ENCODE measurements around the gene ZBTB39.

Gene ZBTB39

DNA sequence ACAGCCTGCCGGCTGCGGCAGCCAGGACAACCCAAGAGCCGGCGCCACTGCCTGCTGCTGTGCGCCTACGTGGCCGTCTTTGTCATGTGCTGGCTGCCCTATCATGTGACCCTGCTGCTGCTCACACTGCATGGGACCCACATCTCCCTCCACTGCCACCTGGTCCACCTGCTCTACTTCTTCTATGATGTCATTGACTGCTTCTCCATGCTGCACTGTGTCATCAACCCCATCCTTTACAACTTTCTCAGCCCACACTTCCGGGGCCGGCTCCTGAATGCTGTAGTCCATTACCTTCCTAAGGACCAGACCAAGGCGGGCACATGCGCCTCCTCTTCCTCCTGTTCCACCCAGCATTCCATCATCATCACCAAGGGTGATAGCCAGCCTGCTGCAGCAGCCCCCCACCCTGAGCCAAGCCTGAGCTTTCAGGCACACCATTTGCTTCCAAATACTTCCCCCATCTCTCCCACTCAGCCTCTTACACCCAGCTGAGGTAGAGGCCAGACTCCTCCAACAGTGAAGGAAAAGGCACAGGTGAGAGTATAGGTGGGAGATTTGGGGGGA lies 10.3 kb downstream of the ZBTB39 start:
- POLR2A ChIA-PET (ENCODE audit: low non-redundant PET): no interaction called here
- DNase-seq (ENCODE audit: low spot score): no peak
- CTCF ChIA-PET: no interaction called here

DNA sequence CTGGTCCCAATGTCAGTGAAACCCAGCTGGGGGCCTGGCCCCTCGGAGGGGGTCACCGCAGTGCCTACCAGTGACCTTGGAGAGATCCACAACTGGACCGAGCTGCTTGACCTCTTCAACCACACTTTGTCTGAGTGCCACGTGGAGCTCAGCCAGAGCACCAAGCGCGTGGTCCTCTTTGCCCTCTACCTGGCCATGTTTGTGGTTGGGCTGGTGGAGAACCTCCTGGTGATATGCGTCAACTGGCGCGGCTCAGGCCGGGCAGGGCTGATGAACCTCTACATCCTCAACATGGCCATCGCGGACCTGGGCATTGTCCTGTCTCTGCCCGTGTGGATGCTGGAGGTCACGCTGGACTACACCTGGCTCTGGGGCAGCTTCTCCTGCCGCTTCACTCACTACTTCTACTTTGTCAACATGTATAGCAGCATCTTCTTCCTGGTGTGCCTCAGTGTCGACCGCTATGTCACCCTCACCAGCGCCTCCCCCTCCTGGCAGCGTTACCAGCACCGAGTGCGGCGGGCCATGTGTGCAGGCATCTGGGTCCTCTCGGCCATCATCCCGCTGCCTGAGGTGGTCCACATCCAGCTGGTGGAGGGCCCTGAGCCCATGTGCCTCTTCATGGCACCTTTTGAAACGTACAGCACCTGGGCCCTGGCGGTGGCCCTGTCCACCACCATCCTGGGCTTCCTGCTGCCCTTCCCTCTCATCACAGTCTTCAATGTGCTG lies 11.0 kb downstream of the ZBTB39 start:
- POLR2A ChIA-PET (ENCODE audit: low non-redundant PET): no interaction called here
- no peak for DNase-seq (ENCODE audit: low spot score)
- H3K27ac ChIP-seq: no peak overlapping the region
- TF ChIP-seq, protein P1, sequence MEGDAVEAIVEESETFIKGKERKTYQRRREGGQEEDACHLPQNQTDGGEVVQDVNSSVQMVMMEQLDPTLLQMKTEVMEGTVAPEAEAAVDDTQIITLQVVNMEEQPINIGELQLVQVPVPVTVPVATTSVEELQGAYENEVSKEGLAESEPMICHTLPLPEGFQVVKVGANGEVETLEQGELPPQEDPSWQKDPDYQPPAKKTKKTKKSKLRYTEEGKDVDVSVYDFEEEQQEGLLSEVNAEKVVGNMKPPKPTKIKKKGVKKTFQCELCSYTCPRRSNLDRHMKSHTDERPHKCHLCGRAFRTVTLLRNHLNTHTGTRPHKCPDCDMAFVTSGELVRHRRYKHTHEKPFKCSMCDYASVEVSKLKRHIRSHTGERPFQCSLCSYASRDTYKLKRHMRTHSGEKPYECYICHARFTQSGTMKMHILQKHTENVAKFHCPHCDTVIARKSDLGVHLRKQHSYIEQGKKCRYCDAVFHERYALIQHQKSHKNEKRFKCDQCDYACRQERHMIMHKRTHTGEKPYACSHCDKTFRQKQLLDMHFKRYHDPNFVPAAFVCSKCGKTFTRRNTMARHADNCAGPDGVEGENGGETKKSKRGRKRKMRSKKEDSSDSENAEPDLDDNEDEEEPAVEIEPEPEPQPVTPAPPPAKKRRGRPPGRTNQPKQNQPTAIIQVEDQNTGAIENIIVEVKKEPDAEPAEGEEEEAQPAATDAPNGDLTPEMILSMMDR (conservative IDR thresholded peaks at IDR 0.05; ENCODE audit: low read depth): no peak
- CTCF ChIA-PET: interaction anchor here (0.5 to 1.5 kb wide), 3 partner anchors 19 to 155 kb away, joined by 3 to 4 read pairs (median 4); no protein-coding TSS in a partner anchor

More for the DNA sequence above, 10.3 kb downstream of the ZBTB39 start:
- TF ChIP-seq, protein P1 (conservative IDR thresholded peaks at IDR 0.05; ENCODE audit: low read depth): no peak
- H3K27ac ChIP-seq: no peak overlapping the region

DNA sequence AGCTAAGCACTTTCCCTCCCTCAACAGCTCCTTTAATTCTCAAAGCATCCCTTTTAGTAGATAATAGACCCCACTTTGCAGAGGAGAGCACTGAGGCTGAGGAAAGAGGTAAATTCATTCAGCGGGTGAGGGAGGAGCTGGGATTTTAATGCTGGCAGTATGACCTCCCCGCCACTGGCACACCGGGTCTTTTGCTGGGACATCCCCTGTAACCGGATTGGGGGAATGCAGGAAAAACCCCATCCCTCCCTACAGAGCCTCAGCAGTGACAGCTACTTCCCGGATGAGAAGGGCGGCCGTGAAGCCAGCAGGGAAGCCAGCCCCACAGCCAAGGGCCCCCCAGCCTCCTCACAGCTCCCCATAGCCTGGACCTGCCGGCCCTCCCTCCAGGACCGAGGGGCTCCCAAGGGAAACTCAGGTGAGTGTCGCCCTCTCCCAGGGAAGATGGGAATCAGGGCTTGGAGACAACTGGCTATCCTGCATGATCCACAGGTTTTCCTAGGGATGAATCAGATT lies 12.1 kb downstream of the ZBTB39 start:
- CTCF ChIA-PET: interaction anchor here (1.2 to 1.5 kb wide), 2 partner anchors 118 to 154 kb away, joined by 3 to 4 read pairs; no protein-coding TSS in a partner anchor
- DNase-seq (ENCODE audit: low spot score): no peak
- TF ChIP-seq, protein P1 (conservative IDR thresholded peaks at IDR 0.05; ENCODE audit: low read depth): no peak
- no peak overlapping the region for H3K27ac ChIP-seq
- POLR2A ChIA-PET (ENCODE audit: low non-redundant PET): no interaction called here

DNA sequence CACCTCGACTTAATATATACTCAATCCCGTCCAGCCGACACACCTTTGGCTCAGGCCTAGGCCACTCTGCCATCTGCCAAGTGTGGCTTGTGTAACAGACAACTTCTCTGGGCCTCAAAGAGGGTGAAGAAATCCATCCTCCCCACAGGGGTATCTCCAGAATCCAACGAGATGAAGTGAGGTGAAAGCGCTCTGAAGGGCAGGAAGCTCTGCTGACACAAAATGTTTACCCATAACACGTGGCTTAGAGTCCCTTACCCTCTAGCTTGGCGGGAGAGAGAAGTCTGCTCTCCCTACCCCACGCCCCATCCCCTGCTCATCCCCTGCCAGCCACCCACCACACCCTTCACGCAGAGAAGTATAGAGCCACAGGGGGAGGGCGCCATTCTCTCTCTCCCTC lies 13.0 kb downstream of the ZBTB39 start:
- no peak for DNase-seq (ENCODE audit: low spot score)
- TF ChIP-seq, protein P1 (conservative IDR thresholded peaks at IDR 0.05; ENCODE audit: low read depth): no peak
- ChIA-PET POLR2A (ENCODE audit: low non-redundant PET) (no interaction called here), CTCF (interaction anchor here (0.5 to 1.0 kb wide), 3 partner anchors 12 to 134 kb away, joined by 3 to 5 read pairs (median 4); no protein-coding TSS in a partner anchor)
- H3K27ac ChIP-seq: no peak overlapping the region

DNA sequence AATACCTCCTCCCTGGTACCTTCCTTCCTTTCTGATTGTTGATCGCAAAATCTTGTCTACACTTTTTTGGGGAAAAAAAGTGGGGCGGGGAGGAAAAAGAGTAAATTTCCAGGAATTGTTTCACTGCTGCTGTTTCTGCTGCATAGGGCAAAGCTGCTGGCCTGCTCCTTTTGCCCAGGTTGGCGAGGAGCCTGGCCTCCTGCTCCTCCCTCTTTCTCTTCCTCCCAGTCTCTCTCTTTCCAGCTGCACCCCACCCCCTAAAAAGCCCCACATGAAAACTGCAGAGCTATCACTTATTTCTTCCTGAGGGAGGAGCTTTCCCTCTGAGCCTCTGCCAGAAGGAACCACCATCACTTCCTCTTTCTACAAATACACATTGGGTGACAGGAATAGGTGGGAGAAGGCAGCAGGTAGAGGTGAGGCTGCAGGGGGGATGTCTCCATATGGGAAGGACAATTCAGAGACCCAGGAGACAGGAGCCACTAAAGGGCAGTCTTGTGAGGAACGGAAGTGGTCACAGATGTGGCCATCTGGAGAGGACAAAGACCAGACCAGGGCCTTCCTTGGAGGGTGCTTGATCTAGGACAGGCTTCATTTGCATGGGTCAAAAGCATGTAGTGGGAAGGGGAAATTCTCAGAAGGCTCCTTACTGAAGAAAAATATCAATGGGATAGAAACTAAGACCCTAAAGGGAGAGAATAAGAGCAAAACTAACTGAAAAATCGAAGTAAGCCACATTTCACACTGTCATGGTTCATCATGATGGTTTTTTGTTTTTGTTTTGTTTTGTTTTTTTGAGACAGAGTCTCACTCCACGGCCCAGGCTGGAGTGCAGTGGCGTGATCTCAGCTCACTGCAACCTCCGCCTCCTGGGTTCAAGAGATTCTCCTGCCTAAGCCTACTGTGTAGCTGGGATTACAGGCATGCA lies 14.8 kb downstream of the ZBTB39 start:
- POLR2A ChIA-PET (ENCODE audit: low non-redundant PET): no interaction called here
- H3K27ac ChIP-seq: no peak overlapping the region
- CTCF ChIA-PET: no interaction called here
- DNase-seq (ENCODE audit: low spot score): no peak
- TF ChIP-seq, protein P1 (conservative IDR thresholded peaks at IDR 0.05; ENCODE audit: low read depth): no peak

All from RWPE1 (cell line).